Glomerular visceral epithelial cell (primary cell): ENCODE data around the gene IPO13.

ENCODE experiments used
- DNase-seq: peaks from one replicate; pipeline ENCODE4 v3.0.0-alpha.2; 2016; ENCODE audit errors: extremely low spot score

The IPO13 gene

GRCh38 chr1:44012404-44012803, 65.7 kb downstream of the IPO13 start:
- DNase-seq, result no peak

GRCh38 chr1:44012941-44013609, 66.3 kb downstream of the IPO13 start:
- no peak for DNase-seq

GRCh38 chr1:44013949-44014348, 67.2 kb downstream of the IPO13 start:
- DNase-seq, result no peak

GRCh38 chr1:44014365-44015104, 67.8 kb downstream of the IPO13 start:
- DNase-seq, result no peak

- no peak for DNase-seq
Measured at GRCh38 chr1:44015206-44015605, 68.5 kb downstream of the IPO13 start.

- no peak for DNase-seq
Measured at GRCh38 chr1:44016041-44016889, 69.5 kb downstream of the IPO13 start.

GRCh38 chr1:44016890-44017400, 70.2 kb downstream of the IPO13 start:
- no peak for DNase-seq
